ENCODE data around the gene KPNA4. TPM values are rescaled to one million over a fixed set of nuclear protein-coding genes. Genes with fewer than 3 reads are reported as not detected.
A peak's percentile ranks its signal among the peaks of the same experiment; 100 is the strongest.

Gene KPNA4
- total and polyA plus RNA-seq, 2 donors from 2014 or later: 11.7 to 37.9 TPM

DNA sequence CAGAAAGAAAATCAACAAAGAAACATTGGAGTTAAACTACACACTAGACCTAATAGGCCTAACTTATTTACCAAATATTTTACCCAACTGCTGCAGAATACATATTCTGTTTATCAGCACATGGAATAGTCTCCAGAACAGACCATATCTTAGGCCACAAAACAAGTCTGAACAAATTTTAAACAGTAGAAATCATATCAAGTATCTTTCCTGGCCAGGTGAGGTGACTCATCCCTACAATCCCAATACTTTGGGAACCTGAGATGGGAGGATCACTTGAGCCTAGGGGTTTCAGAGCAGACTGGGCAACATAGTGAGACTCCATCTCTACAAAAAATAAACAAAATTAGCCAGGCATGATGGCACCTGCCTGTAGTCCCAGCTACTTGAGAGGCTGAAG, 18.1 kb upstream of the KPNA4 start:
- H3K4me1 ChIP-seq (ENCODE audit: control insufficient read depth in 2 of 3, insufficient read depth in 2 of 3, low read depth in 1 of 3, low read length in 3 of 3): no peaks in the 10 kb centered on the region
- FAIRE-seq: no peak
- no peak overlapping the region for H3K27ac ChIP-seq (ENCODE audit: low read depth in 2 of 2, low read length in 2 of 2)

DNA sequence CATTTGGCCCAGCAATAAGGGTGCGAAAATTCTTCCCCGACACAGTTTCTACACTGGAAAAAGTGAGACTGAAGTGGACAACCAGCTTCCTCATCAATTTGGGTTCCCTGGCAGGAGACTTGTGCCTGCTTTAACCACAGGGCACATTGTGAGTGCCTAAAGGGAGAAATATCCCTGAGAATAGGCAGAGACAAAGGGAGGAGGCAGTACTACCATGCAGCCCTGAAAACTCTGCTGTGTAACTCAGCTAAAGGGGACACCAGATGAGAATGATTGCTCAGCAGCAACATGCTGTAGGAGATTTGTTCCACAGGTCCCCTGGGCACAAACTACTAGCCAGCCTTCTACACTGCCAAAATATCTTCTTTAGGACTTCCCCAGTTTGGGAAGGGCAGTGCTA, 15.6 kb upstream of the KPNA4 start:
- no peak overlapping the region for H3K27ac ChIP-seq (ENCODE audit: low read depth in 2 of 2, low read length in 2 of 2)
- TF ChIP-seq, protein P1, sequence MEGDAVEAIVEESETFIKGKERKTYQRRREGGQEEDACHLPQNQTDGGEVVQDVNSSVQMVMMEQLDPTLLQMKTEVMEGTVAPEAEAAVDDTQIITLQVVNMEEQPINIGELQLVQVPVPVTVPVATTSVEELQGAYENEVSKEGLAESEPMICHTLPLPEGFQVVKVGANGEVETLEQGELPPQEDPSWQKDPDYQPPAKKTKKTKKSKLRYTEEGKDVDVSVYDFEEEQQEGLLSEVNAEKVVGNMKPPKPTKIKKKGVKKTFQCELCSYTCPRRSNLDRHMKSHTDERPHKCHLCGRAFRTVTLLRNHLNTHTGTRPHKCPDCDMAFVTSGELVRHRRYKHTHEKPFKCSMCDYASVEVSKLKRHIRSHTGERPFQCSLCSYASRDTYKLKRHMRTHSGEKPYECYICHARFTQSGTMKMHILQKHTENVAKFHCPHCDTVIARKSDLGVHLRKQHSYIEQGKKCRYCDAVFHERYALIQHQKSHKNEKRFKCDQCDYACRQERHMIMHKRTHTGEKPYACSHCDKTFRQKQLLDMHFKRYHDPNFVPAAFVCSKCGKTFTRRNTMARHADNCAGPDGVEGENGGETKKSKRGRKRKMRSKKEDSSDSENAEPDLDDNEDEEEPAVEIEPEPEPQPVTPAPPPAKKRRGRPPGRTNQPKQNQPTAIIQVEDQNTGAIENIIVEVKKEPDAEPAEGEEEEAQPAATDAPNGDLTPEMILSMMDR (IDR thresholded peaks at IDR 0.05; ENCODE audit: borderline replicate concordance, extremely low read depth, insufficient read depth): no peak
- no peak for DNase-seq
- H3K4me3 ChIP-seq (ENCODE audit: low read length in 3 of 3): no peak overlapping the region
- intact Hi-C loops (cut with DNase I): no loop called here
- no peaks in the 10 kb centered on the region for H3K4me1 ChIP-seq (ENCODE audit: control insufficient read depth in 2 of 3, insufficient read depth in 2 of 3, low read depth in 1 of 3, low read length in 3 of 3)
- no peaks in the 10 kb centered on the region for H3K9me3 ChIP-seq (ENCODE audit: control insufficient read depth in 2 of 3, insufficient read depth in 1 of 3, low read length in 3 of 3)
- no peak overlapping the region for H3K9ac ChIP-seq (ENCODE audit: low read length in 3 of 3)
- H3K27me3 ChIP-seq (ENCODE audit: control insufficient read depth, insufficient read depth, low read length): no peaks in the 10 kb centered on the region
- no peaks in the 10 kb centered on the region for H3K36me3 ChIP-seq (ENCODE audit: control insufficient read depth in 2 of 3, insufficient read depth in 3 of 3, low read length in 3 of 3)
- FAIRE-seq: no peak

More for the DNA sequence above, 18.1 kb upstream of the KPNA4 start:
- H3K27me3 ChIP-seq (ENCODE audit: control insufficient read depth, insufficient read depth, low read length): no peaks in the 10 kb centered on the region
- TF ChIP-seq, protein P1 (IDR thresholded peaks at IDR 0.05; ENCODE audit: borderline replicate concordance, extremely low read depth, insufficient read depth): no peak
- no peak overlapping the region for H3K9ac ChIP-seq (ENCODE audit: low read length in 3 of 3)
- intact Hi-C loops (cut with DNase I): no loop called here
- no peak overlapping the region for H3K4me3 ChIP-seq (ENCODE audit: low read length in 3 of 3)
- no peak for DNase-seq
- H3K36me3 ChIP-seq (ENCODE audit: control insufficient read depth in 2 of 3, insufficient read depth in 3 of 3, low read length in 3 of 3): no peaks in the 10 kb centered on the region
- no peaks in the 10 kb centered on the region for H3K9me3 ChIP-seq (ENCODE audit: control insufficient read depth in 2 of 3, insufficient read depth in 1 of 3, low read length in 3 of 3)

DNA sequence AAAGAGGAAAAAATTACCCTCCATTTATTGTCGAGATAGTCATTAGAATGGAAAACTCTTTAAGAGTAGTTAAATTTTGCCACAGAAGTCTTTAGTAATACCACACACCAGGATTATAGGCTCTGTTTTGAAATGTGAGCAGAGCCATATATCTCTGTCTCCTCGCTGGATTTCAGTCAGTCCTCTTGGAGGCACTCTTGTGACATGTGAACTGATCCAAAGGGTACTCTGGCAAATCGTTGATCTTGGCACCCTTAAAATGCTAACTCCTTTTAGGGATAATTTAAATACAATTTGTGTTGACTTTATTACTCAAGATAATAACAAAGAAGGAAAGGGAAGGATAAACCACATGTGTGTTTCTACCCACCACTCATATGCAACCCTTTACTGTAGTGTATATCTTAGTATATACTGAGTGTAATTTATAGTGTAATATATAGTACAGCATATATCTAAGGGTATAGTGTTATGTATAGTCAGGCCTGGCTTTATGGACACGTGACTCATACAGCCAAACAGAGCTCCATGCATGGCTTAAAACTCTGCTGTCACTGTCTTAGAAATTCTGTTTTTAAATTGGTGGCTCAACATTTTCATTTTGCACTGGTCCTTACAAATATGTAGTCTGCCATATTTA, 12.3 kb upstream of the KPNA4 start:
- Histone ChIP-seq H3K9ac (ENCODE audit: low read length in 3 of 3) (no peak overlapping the region), H3K4me3 (ENCODE audit: low read length in 3 of 3) (no peak overlapping the region), H3K27me3 (ENCODE audit: control insufficient read depth, insufficient read depth, low read length) (no peaks in the 10 kb centered on the region), H3K4me1 (ENCODE audit: control insufficient read depth in 2 of 3, insufficient read depth in 2 of 3, low read depth in 1 of 3, low read length in 3 of 3) (no peaks in the 10 kb centered on the region), H3K27ac (ENCODE audit: low read depth in 2 of 2, low read length in 2 of 2) (no peak overlapping the region), H3K36me3 (ENCODE audit: control insufficient read depth in 2 of 3, insufficient read depth in 3 of 3, low read length in 3 of 3) (no peaks in the 10 kb centered on the region), H3K9me3 (ENCODE audit: control insufficient read depth in 2 of 3, insufficient read depth in 1 of 3, low read length in 3 of 3) (no peaks in the 10 kb centered on the region)
- DNase-seq: peak in 2 of 5 donors; percentile 19 to 26
- FAIRE-seq: no peak
- intact Hi-C loops (cut with DNase I): no loop called here
- TF ChIP-seq, protein P1 (IDR thresholded peaks at IDR 0.05; ENCODE audit: borderline replicate concordance, extremely low read depth, insufficient read depth): no peak

DNA sequence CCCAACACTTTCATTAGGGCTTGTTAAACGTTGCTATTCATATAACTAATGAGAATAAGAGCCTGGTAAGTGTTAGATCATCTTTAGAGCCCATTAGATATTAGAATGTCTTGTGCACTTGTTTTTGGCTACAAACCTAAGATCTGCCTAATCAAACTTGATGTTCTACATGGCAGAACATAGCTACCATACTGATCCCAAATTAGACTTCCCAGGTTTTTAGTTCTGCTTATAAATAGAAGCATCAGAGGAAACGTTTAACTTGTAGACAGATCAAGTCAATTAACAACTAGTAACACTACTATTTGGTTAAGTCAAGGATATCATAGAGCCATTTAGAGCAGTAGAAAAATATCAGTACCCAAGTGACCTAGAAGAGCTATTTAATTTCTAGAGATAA, 11.7 kb upstream of the KPNA4 start:
- TF ChIP-seq, protein P1 (IDR thresholded peaks at IDR 0.05; ENCODE audit: borderline replicate concordance, extremely low read depth, insufficient read depth): no peak
- no peak overlapping the region for H3K27ac ChIP-seq (ENCODE audit: low read depth in 2 of 2, low read length in 2 of 2)
- intact Hi-C loops (cut with DNase I): no loop called here
- H3K4me3 ChIP-seq (ENCODE audit: low read length in 3 of 3): no peak overlapping the region
- H3K27me3 ChIP-seq (ENCODE audit: control insufficient read depth, insufficient read depth, low read length): no peaks in the 10 kb centered on the region
- no peaks in the 10 kb centered on the region for H3K9me3 ChIP-seq (ENCODE audit: control insufficient read depth in 2 of 3, insufficient read depth in 1 of 3, low read length in 3 of 3)
- H3K9ac ChIP-seq (ENCODE audit: low read length in 3 of 3): no peak overlapping the region
- no peaks in the 10 kb centered on the region for H3K4me1 ChIP-seq (ENCODE audit: control insufficient read depth in 2 of 3, insufficient read depth in 2 of 3, low read depth in 1 of 3, low read length in 3 of 3)
- FAIRE-seq (no peak), DNase-seq (no peak)
- no peaks in the 10 kb centered on the region for H3K36me3 ChIP-seq (ENCODE audit: control insufficient read depth in 2 of 3, insufficient read depth in 3 of 3, low read length in 3 of 3)

Measured in kidney (tissue), 14 donors.